ENCODE measurements around the gene FNIP2.

DNA sequence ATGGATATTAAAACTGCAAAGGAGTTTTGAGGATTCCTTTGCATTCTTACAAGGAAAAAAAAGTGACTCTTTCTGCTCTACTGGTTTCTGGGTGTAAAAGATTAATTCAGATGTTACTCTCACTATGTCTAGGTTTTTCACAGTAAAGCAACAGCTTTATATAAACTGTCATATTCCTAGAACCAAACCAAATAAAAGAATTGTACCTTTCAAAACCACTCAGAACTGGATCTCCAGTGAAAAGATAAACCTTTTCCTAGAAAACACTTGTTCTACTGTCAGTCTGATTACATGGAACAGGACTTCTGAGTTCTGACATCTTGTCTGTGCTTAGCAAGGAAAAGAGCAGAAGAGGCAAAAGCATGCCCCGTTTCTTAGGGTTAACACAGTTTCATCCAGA, 40.6 kb upstream of the FNIP2 start:
- TF ChIP-seq, protein P1, sequence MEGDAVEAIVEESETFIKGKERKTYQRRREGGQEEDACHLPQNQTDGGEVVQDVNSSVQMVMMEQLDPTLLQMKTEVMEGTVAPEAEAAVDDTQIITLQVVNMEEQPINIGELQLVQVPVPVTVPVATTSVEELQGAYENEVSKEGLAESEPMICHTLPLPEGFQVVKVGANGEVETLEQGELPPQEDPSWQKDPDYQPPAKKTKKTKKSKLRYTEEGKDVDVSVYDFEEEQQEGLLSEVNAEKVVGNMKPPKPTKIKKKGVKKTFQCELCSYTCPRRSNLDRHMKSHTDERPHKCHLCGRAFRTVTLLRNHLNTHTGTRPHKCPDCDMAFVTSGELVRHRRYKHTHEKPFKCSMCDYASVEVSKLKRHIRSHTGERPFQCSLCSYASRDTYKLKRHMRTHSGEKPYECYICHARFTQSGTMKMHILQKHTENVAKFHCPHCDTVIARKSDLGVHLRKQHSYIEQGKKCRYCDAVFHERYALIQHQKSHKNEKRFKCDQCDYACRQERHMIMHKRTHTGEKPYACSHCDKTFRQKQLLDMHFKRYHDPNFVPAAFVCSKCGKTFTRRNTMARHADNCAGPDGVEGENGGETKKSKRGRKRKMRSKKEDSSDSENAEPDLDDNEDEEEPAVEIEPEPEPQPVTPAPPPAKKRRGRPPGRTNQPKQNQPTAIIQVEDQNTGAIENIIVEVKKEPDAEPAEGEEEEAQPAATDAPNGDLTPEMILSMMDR (conservative IDR thresholded peaks at IDR 0.05 in 1 of 2, IDR thresholded peaks at IDR 0.05 in 1 of 2; ENCODE audit: extremely low read depth in 1 of 2, insufficient read depth in 1 of 2, low read depth in 1 of 2, low read length in 2 of 2), result no peak
- TF ChIP-seq EZH2 (IDR thresholded peaks at IDR 0.05; ENCODE audit: borderline replicate concordance, low read length), result no peak

All from mammary epithelial cell (primary cell).